Measurements from ENCODE around the gene FAM111A. TPM values are rescaled to one million over a fixed set of nuclear protein-coding genes. Genes with fewer than 3 reads are reported as not detected.

FAM111A gene
- total RNA-seq, 1 donor from 2014 or later = 44.7 TPM

DNA sequence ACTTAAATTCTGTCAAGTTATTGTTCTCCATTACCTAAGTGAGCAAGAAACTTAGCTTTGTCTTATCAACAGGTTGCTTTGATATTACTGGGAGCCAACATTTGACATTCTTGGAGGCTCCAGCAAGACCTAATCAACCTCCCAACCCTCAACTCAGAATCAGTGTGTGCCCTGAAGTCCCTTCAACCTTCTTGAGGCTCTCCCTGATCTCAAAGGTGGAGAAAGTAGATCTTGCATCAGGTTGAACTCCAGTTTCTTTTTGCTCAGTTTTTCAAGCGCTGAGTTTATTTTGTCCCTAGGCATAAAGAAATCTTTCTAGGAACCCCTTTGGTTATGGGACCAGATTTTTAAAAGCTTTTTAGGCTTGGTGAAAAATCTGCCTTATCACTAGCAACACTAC lies 1.4 kb downstream of the FAM111A start:
- peak overlapping the region; percentile 93 for H3K4me3 ChIP-seq (ENCODE audit: low read depth, low read length)
- DNase-seq (ENCODE audit: low read depth) = no peak
- TF ChIP-seq, protein P1, sequence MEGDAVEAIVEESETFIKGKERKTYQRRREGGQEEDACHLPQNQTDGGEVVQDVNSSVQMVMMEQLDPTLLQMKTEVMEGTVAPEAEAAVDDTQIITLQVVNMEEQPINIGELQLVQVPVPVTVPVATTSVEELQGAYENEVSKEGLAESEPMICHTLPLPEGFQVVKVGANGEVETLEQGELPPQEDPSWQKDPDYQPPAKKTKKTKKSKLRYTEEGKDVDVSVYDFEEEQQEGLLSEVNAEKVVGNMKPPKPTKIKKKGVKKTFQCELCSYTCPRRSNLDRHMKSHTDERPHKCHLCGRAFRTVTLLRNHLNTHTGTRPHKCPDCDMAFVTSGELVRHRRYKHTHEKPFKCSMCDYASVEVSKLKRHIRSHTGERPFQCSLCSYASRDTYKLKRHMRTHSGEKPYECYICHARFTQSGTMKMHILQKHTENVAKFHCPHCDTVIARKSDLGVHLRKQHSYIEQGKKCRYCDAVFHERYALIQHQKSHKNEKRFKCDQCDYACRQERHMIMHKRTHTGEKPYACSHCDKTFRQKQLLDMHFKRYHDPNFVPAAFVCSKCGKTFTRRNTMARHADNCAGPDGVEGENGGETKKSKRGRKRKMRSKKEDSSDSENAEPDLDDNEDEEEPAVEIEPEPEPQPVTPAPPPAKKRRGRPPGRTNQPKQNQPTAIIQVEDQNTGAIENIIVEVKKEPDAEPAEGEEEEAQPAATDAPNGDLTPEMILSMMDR (conservative IDR thresholded peaks at IDR 0.05; ENCODE audit: low read depth, low read length) = no peak

DNA sequence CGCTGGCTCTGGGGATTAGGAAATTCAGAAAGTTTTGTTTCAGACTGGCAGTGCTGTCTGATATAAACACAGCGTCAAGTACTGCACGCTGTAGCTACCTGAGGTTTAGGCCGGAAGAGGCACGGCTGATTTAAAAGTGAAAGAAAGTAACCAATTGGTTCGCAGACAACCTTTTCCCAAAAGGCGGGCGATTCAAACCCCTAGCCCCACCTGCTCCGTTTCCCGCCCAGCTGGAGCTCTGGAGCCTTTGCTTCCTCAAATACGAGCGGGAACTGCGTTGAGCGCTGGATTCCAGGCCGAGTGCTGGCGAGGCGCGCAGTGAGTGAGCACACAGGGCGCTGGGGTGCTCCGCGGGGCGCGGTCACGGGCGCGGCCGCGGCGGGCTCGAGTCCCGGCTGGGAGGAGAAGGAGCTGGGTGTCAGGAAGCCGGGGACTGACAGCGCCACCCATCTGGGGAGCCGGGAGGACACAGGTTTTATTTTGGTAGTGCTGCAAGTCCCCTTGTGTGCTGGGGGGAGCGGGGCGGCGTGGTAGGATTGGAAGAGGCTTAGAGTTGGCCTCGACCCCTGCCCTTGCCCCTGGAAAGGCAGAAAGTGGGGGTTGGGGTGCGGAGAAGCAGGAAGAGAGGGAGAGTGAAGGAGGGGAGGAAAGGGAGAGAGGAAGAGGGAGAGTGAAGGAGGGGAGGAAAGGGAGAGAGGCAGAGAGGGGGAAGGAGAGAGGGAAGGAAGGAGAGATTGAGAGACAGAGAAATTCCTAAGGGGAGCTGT lies 2.1 kb downstream of the FAM111A start:
- DNase-seq (ENCODE audit: low read depth) = no peak
- TF ChIP-seq, protein P1 (conservative IDR thresholded peaks at IDR 0.05; ENCODE audit: low read depth, low read length) = peak; percentile 24
- H3K4me3 ChIP-seq (ENCODE audit: low read depth, low read length) = peak overlapping the region; percentile 93

DNA sequence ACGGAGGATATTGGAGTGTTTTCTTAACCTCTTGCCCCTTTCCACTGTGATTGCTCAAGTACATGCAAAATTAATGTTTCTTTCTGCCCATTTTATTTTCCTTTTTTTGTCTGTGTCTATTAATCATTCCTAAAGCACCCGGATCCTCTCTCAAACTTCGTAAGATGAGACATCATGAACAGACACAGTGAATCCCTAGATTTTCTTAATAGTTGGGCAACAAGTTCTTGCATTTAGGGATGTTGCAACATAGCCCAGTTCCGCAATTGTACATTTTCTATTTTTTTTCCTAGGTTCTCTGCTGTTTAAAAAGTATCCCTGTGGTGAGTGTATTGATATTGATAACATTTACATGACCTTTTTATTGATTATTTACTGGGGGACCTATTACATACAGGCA lies 2.9 kb downstream of the FAM111A start:
- DNase-seq (ENCODE audit: low read depth) = no peak
- peak overlapping the region; percentile 93 for H3K4me3 ChIP-seq (ENCODE audit: low read depth, low read length)
- TF ChIP-seq, protein P1 (conservative IDR thresholded peaks at IDR 0.05; ENCODE audit: low read depth, low read length) = no peak

DNA sequence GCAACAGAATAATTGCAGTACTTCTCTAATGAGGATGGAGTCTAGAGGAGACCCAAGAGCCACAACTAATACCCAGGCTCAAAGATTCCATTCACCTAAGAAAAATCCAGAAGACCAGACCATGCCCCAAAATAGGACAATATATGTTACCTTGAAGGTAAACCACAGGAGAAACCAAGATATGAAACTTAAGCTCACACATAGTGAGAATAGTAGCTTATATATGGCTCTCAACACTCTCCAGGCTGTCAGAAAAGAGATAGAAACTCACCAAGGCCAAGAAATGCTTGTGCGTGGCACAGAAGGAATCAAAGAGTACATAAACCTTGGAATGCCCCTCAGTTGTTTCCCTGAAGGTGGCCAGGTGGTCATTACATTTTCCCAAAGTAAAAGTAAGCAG lies 9.1 kb downstream of the FAM111A start:
- TF ChIP-seq, protein P1 (conservative IDR thresholded peaks at IDR 0.05; ENCODE audit: low read depth, low read length) = no peak
- DNase-seq (ENCODE audit: low read depth) = no peak
- H3K4me3 ChIP-seq (ENCODE audit: low read depth, low read length) = no peak overlapping the region

DNA sequence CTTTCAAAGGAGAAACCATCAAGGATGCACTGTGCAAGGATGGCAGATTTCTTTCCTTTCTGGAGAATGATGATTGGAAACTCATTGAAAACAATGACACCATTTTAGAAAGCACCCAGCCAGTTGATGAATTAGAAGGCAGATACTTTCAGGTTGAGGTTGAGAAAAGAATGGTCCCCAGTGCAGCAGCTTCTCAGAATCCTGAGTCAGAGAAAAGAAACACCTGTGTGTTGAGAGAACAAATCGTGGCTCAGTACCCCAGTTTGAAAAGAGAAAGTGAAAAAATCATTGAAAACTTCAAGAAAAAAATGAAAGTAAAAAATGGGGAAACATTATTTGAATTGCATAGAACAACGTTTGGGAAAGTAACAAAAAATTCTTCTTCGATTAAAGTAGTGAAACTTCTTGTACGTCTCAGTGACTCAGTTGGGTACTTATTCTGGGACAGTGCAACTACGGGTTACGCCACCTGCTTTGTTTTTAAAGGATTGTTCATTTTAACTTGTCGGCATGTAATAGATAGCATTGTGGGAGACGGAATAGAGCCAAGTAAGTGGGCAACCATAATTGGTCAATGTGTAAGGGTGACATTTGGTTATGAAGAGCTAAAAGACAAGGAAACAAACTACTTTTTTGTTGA lies 9.8 kb downstream of the FAM111A start:
- DNase-seq (ENCODE audit: low read depth) = no peak
- H3K4me3 ChIP-seq (ENCODE audit: low read depth, low read length) = no peak overlapping the region
- TF ChIP-seq, protein P1 (conservative IDR thresholded peaks at IDR 0.05; ENCODE audit: low read depth, low read length) = no peak

DNA sequence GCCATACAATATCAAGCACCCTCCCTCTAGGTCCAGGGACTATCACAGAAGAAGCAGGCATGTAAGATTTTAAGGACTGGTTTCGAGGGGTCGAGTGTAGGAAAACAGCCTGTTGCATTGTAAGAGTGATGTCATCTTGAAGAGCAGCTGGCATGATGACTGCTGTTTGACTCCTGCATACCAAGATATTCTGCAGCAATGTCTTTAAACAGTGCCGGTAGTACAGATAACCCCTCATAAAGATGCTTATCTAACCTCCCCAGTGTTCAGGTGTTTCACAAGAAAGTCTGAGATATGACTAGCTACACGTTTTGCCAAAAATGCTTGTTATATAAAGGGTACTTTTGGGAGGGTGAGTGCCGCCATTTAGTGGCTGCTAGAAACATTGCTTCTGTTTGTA lies 12.0 kb downstream of the FAM111A start:
- DNase-seq (ENCODE audit: low read depth) = no peak
- TF ChIP-seq, protein P1 (conservative IDR thresholded peaks at IDR 0.05; ENCODE audit: low read depth, low read length) = no peak
- H3K4me3 ChIP-seq (ENCODE audit: low read depth, low read length) = no peak overlapping the region
